A549 (cell line): ENCODE measurements around the gene TRIM2. TPM values are rescaled to one million over a fixed set of nuclear protein-coding genes. Genes with fewer than 3 reads are reported as not detected.

Experiments used
- ATAC-seq, 2 experiments: fragments of 200-7000 bp in 1 of 2; fragments of >200 bp in 1 of 2; cut with Nextera tagmentation in 1 of 2; cut with Tn5 transposase in 1 of 2; 3 replicates each; pipeline versions ENCODE4 v1.8.0 to v1.9.1; 2018 to 2020; ENCODE audit warnings: mild to moderate bottlenecking in 1 of 2, moderate library complexity in 1 of 2
- CTCF ChIA-PET: fragments of 300-600 bp; sonication (Branson Sonifier 250); formaldehyde crosslinking; extraction: SDS; loops from one replicate; lab custom pipeline; 2021; ENCODE audit warnings: antibody characterized with exemption, inconsistent platforms; lab: Yijun Ruan, JAX
- POLR2A ChIA-PET: fragments of 350-600 bp; formaldehyde crosslinking; extraction: SDS; loops from one replicate; lab custom pipeline; 2021; ENCODE audit warnings: antibody characterized with exemption, inconsistent platforms; lab: Yijun Ruan, JAX
- DNase-seq, 2 experiments: peaks; one replicate each; pipeline versions ENCODE4 v3.0.0 to v3.0.0-alpha.2; 2011 to 2016; ENCODE audit warnings: low read depth in 1 of 2, low spot score in 1 of 2
- FAIRE-seq: peaks from 2 replicates; lab custom pipeline; 2011; peaks lifted over from hg19 to GRCh38; lab: Jason Lieb, UNC
- H3K27ac ChIP-seq, 2 experiments: fragments of >200 bp; sonication (Bioruptor Twin); formaldehyde crosslinking; 3 replicates each; pipeline ENCODE4 v1.5.1; 2016 to 2017
- H3K4me1 ChIP-seq: fragments of >200 bp; sonication (Bioruptor Twin); formaldehyde crosslinking; 3 replicates; pipeline ENCODE4 v1.6.1; 2016
- H3K4me2 ChIP-seq: fragments of >200 bp; sonication (Bioruptor Twin); formaldehyde crosslinking; 3 replicates; pipeline ENCODE4 v1.6.1; 2016
- H3K4me3 ChIP-seq: fragments of >200 bp; sonication (Bioruptor Twin); formaldehyde crosslinking; 3 replicates; pipeline ENCODE4 v1.5.1; 2016
- H3K9me3 ChIP-seq: fragments of >200 bp; sonication (Bioruptor Twin); formaldehyde crosslinking; 3 replicates; pipeline ENCODE4 v1.6.1; 2016
- BCL3 ChIP-seq: fragments of >200 bp; sonication (Bioruptor Twin); formaldehyde crosslinking; IDR thresholded peaks from 3 replicates; pipeline ENCODE4 v1.6.1; 2016
- BHLHE40 ChIP-seq: IDR thresholded peaks from 2 replicates; pipeline ENCODE4 v1.6.1; 2012; ENCODE audit warnings: low read depth, low read length, inconsistent platforms
- CEBPB ChIP-seq, 2 experiments: fragments of >200 bp in 1 of 2; sonication (Bioruptor Twin) in 1 of 2; formaldehyde crosslinking in 1 of 2; IDR thresholded peaks; 2 replicates each; pipeline ENCODE4 v1.6.1; 2012 to 2016
- CHD2 ChIP-seq: fragments of 150-350 bp; IDR thresholded peaks from 2 replicates; pipeline ENCODE4 v1.6.1; 2014; ENCODE audit warnings: low read length; ENCODE audit not compliant: partially characterized antibody
- EP300 ChIP-seq, 2 experiments: fragments of >200 bp; sonication (Bioruptor Twin); formaldehyde crosslinking; IDR thresholded peaks; 2 replicates in 1 of 2; 3 replicates in 1 of 2; pipeline ENCODE4 v1.6.1; 2016 to 2017
- FOSL2 ChIP-seq, 2 experiments: fragments of 450-650 bp in 1 of 2; fragments of >200 bp in 1 of 2; sonication (Bioruptor Twin) in 1 of 2; formaldehyde crosslinking; IDR thresholded peaks; 2 replicates each; pipeline versions ENCODE4 v1.5.0 to v1.6.1; 2016 to 2020; ENCODE audit warnings: mild to moderate bottlenecking in 1 of 2, moderate library complexity in 1 of 2
- FOXS1 ChIP-seq: fragments of 250-450 bp; sonication (Bioruptor Pico); IDR thresholded peaks from 2 replicates; pipeline ENCODE4 v1.5.0; 2020; ENCODE audit warnings: mild to moderate bottlenecking, moderate library complexity
- HES2 ChIP-seq: fragments of >200 bp; sonication (Bioruptor Twin); formaldehyde crosslinking; IDR thresholded peaks from 2 replicates; pipeline ENCODE4 v1.6.1; 2016
- HOXA7 ChIP-seq: fragments of 250-450 bp; sonication (Bioruptor Pico); IDR thresholded peaks from 2 replicates; pipeline ENCODE4 v1.5.0; 2020; ENCODE audit warnings: mild to moderate bottlenecking, moderate library complexity
- HOXB13 ChIP-seq: fragments of 250-450 bp; sonication (Bioruptor Pico); IDR thresholded peaks from 2 replicates; pipeline ENCODE4 v1.5.0; 2020; ENCODE audit warnings: low read depth, mild to moderate bottlenecking, moderate library complexity
- JUN ChIP-seq, 2 experiments: fragments of >200 bp; sonication (Bioruptor Twin); formaldehyde crosslinking; IDR thresholded peaks; 2 replicates in 1 of 2; 3 replicates in 1 of 2; pipeline ENCODE4 v1.6.1; 2016 to 2017
- JUNB ChIP-seq: fragments of >200 bp; sonication (Bioruptor Twin); formaldehyde crosslinking; IDR thresholded peaks from 2 replicates; pipeline ENCODE4 v1.6.1; 2016
- KDM5A ChIP-seq: fragments of 200-600 bp; sonication (generic); IDR thresholded peaks from 2 replicates; pipeline ENCODE4 v1.6.1; 2016; ENCODE audit warnings: antibody characterized with exemption, mild to moderate bottlenecking
- MAZ ChIP-seq: fragments of 150-350 bp; IDR thresholded peaks from 2 replicates; pipeline ENCODE4 v1.6.1; 2014; ENCODE audit warnings: antibody characterized with exemption, low read depth, low read length, borderline replicate concordance
- NFE2L2 ChIP-seq: fragments of 150-350 bp; conservative IDR thresholded peaks from 2 replicates; pipeline ENCODE4 v1.6.1; 2014; ENCODE audit warnings: low read length
- PHF8 ChIP-seq: fragments of 200-600 bp; sonication (generic); IDR thresholded peaks from 2 replicates; pipeline ENCODE4 v1.6.1; 2016; ENCODE audit warnings: low read depth, mild to moderate bottlenecking, antibody characterized with exemption, moderate library complexity, borderline replicate concordance
- RCOR1 ChIP-seq: fragments of 150-350 bp; IDR thresholded peaks from 2 replicates; pipeline ENCODE4 v1.6.1; 2014; ENCODE audit warnings: antibody characterized with exemption, low read length, low read depth
- SREBF2 ChIP-seq: fragments of 450-650 bp; IDR thresholded peaks from 2 replicates; pipeline ENCODE4 v1.6.1; 2014; ENCODE audit warnings: mild to moderate bottlenecking, moderate library complexity
- TP53 ChIP-seq: fragments of 250-450 bp; sonication (Bioruptor Pico); IDR thresholded peaks from 2 replicates; pipeline ENCODE4 v1.5.0; 2021; ENCODE audit warnings: mild to moderate bottlenecking, moderate library complexity
- ZSCAN20 ChIP-seq: fragments of 250-450 bp; sonication (Bioruptor Pico); IDR thresholded peaks from 2 replicates; pipeline ENCODE4 v1.8.0; 2022; ENCODE audit warnings: mild to moderate bottlenecking, moderate library complexity
- WGBS: methylation state at CpG from one replicate; pipeline ENCODE4 v1.1.6; 2017; ENCODE audit errors: missing lambda C conversion rate; 5-methylcytosine and 5-hydroxymethylcytosine counted together
- polyA plus RNA-seq, 4 experiments: library from polyadenylated mRNA; depleted of rRNA in 3 of 4; stranded (reverse); fragments of >200 nt; fragmentation: RNase III in 1 of 4; extraction: RNeasy Plus Mini Kit Qiagen cat#74134 plus additional on column Dnase treatment in 1 of 4; gene quantifications; 2 replicates in 3 of 4; 3 replicates in 1 of 4; pipeline ENCODE4 v1.2.3, GENCODE V29; 2011 to 2017

Gene TRIM2
- polyA plus RNA-seq, 2 of the 4 experiments (the other 2 are of a cell fraction) = 0.92 to 1.4 TPM

DNA sequence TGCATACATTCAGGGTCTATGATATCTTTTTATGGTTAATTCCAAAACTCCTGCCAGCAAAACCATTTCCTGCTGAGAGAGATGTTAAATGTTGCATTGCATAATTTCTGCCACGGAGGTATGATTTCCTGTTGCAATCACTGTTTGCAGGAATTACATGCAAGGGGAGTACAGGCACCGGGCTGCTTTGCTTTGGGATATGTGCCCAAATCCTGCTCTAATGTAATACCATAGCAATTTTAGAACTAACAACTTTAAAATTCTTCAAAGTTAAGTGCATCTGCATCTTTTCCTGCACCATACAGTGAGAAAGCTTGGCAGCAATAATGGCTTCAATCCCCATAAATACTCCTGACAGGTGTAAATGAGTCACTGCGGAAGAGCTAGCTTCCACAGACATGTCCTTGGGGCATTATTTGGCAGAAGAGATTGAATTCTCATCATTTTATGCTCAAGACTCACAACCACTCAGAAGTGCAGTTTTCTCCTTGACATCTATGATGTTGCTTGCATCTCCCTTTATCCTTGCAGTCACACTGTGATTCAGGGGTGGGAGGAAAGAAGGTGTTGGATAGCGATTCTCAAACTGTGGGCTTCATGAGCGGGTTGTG lies 29.6 kb downstream of the TRIM2 start:
- peak; percentile 70 to 86 for ATAC-seq
- Histone ChIP-seq H3K27ac (peak overlapping the region; percentile 66 to 82; a peak in 5 of 6 replicates), H3K4me3 (no peak overlapping the region), H3K4me1 (peaks cover 28% of the 10 kb centered on the region), H3K9me3 (no peaks in the 10 kb centered on the region), H3K4me2 (peak overlapping the region; percentile 64)
- TF ChIP-seq EP300 (IDR thresholded peaks at IDR 0.05) = peak; percentile 31 to 59; a peak in 2 of 5 replicates
- TF ChIP-seq JUNB = peak; percentile 85
- TF ChIP-seq BCL3 = peak; percentile 32; the same call in 1 of the 3 replicates
- TF ChIP-seq KDM5A = no peak
- TF ChIP-seq HOXB13 (CRISPR knock-in tag) = no peak
- TF ChIP-seq PHF8 = no peak
- peak; percentile 39 to 57; a peak in 1 of 5 replicates for TF ChIP-seq JUN (IDR thresholded peaks at IDR 0.05)
- TF ChIP-seq HES2 = peak; percentile 85
- peak; percentile 95 for TF ChIP-seq CEBPB (IDR thresholded peaks at IDR 0.05)
- peak; percentile 71 for TF ChIP-seq FOSL2 (IDR thresholded peaks at IDR 0.05)
- peak; percentile 12; the same call in 1 of the 2 replicates for TF ChIP-seq FOSL2 (CRISPR knock-in tag; IDR thresholded peaks at IDR 0.05)
- ChIA-PET CTCF (no interaction called here), POLR2A (no interaction called here)
- DNase-seq = peak; percentile 28 to 38
- WGBS = 2% methylated on average over 5 of the region's 5 CpGs
- FAIRE-seq = no peak

GRCh38 chr4:153234885-153235284 lies 30.6 kb downstream of the TRIM2 start:
- ATAC-seq = no peak
- CTCF ChIA-PET = interaction anchor here (0.7 kb wide), 1 partner anchor 359 kb away, joined by 3 read pairs; no protein-coding TSS in a partner anchor
- peaks cover 28% of the 10 kb centered on the region for H3K4me1 ChIP-seq
- WGBS = 40% methylated on average over 2 of the region's 2 CpGs
- peak overlapping the region; percentile 64 for H3K4me2 ChIP-seq
- POLR2A ChIA-PET = no interaction called here
- no peak for DNase-seq
- no peak for FAIRE-seq
- H3K9me3 ChIP-seq = no peaks in the 10 kb centered on the region
- H3K27ac ChIP-seq = peak overlapping the region in 1 of 2 experiments; percentile 82; a peak in 4 of 6 replicates
- TF ChIP-seq BHLHE40 = no peak
- TF ChIP-seq FOXS1 (CRISPR knock-in tag) = no peak
- no peak for TF ChIP-seq FOSL2 (IDR thresholded peaks at IDR 0.05)
- TF ChIP-seq FOSL2 (CRISPR knock-in tag; IDR thresholded peaks at IDR 0.05) = no peak
- no peak for TF ChIP-seq TP53 (CRISPR knock-in tag)
- TF ChIP-seq ZSCAN20 (CRISPR knock-in tag) = no peak
- TF ChIP-seq MAZ = no peak
- TF ChIP-seq HOXA7 (CRISPR knock-in tag) = no peak
- TF ChIP-seq EP300 (IDR thresholded peaks at IDR 0.05) = no peak
- TF ChIP-seq SREBF2 = no peak
- TF ChIP-seq RCOR1 = no peak
- H3K4me3 ChIP-seq = no peak overlapping the region

GRCh38 chr4:153238135-153238919 lies 34.1 kb downstream of the TRIM2 start:
- no peak for TF ChIP-seq CHD2
- TF ChIP-seq NFE2L2 = no peak
- no peak for TF ChIP-seq HOXB13 (CRISPR knock-in tag)
- CTCF ChIA-PET = interaction anchor here (1.5 kb wide), 1 partner anchor 13 kb away, joined by 3 read pairs; no protein-coding TSS in a partner anchor
- H3K27ac ChIP-seq = no peak overlapping the region
- ATAC-seq (no peak), DNase-seq (no peak), FAIRE-seq (no peak)
- H3K9me3 ChIP-seq = no peaks in the 10 kb centered on the region
- POLR2A ChIA-PET = no interaction called here
- H3K4me1 ChIP-seq = peaks cover 27% of the 10 kb centered on the region
- H3K4me2 ChIP-seq = no peak overlapping the region
- no peak overlapping the region for H3K4me3 ChIP-seq
- WGBS = 84% methylated on average over 5 of the region's 5 CpGs
